Stimulated activated CD4-positive, alpha-beta T cell treated with anti-CD3 and anti-CD28 coated beads, TNF-alpha, amount 100 ng/mL, for 24 hours (primary cell): ENCODE results near the gene ZNF511.

Experiments used
- DNase-seq, 3 experiments: peaks; one replicate each; pipeline ENCODE4 v3.0.0-alpha.2; 2020; ENCODE audit warnings: low read depth in 3 of 3

Gene ZNF511

DNA sequence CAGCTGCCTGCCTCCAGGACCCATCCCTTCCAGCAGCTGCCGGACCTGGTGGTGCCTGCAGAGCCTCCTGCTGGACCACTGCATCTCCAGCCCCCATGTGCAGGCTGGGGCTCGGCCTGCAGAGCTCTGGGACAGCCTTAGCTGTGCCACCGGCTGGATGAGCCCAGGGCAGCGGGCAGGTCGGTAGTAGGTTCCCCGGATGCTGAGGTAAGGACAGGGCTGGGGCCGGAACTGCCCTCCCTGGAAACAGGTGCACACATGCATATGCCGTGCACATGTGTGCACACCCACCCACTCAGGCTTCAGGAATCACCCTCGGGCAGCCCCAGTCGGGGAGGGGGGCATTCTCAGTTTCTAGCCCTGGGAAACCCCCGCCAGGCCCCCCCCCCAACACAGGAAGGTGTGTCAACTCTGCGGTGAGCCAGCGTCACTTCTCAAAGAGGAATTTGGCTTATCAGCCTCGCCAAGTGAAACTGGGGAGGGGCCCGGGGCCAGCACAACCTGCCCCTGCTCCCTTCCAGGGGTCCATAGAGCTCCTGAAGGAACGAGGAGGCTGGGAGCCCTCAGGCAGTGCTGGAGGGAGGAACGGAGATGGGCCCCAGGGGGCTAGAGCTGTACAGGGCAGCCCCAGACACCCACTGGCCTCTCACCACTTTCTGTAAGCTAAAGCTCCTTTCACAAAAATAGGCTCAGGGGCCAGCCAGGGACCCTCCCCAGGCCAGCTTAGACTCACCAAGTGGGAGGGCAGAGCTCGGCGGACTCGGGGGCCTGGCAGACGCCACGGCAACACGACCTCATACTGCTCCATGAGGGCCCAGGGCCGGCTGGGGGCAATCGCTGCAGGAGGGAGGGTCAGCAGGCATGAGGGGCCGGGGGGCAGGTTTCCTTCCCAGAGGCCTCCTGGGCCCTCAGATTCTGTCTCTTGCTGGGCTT is 33.7 kb upstream of the ZNF511 start:
- DNase-seq, result peak; percentile 74 to 89 (median 76)

DNA sequence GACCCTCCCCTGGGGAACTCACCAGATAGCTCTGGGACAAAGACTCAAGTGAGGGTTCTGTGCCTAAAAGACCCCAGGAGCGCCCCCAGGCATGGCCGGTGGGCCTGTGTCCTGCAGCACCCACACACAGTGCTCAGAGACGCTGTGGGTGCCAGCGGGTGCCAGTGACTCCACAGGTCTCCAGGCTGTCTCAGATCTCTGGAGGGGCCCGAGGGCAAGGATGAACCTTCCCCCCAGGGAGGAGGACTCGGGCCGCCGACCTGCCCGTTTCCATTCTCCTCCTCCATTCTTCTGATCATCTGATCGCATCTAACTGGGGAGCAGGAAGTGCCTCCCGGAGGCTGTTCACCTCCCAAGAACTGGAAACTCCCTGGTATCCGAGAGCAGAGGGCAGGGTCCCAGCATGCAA is 33.0 kb upstream of the ZNF511 start:
- peak in 1 of 3 experiments; percentile 47 for DNase-seq

DNA sequence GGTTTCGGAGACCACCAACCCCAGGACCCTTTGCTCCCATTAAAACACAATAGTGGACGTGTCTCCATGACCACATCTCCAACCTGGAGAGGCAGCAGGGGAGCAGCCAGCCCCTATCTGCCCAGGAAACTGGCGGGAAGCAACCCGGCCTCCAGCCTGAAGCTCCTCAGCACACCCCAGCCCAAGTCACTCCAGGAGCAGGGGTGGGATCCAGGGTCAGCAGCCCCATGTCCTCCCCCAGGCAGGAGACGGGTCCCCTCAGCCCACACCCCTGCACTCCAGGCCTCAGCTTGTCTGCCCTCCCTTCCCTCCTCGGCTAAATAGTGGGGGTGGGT is 32.6 kb upstream of the ZNF511 start:
- no peak for DNase-seq

DNA sequence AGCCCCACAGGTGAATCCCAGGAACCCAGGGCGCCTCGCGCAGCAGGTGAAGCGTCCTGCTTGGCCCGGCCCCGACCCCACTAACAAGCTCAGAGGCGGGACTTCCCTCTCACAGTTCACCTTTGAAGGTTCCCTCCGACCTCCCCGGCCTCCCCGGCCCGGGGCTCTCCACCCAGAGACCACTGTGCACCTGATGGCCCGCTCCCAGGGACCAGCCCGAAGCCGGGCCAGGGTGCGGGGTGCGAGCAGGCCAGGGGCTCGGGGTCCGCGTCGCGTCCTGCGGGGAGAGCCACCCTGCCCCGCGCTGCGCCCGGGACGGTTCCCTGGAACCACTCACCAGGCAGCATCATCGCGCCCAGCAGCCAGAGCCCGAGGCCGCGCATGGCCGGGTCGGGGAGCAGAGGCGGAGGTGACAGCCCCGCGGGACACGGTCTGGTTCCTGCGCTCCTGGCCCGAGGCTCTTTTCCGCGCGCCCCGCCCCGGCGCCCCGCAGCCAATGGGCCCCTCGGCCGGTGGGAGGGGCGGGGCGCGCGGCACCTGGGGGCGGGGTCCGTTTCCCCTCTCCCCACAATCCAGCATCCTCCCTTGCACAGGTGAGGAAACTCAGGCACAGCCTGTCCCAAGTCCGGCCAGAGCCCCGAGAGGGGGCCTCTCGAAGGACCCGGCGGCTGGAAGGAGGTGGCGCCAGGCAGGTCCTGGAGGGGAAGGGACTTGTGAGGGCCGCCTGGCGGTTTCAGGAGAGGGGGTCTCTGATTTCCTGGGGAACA is 32.1 kb upstream of the ZNF511 start, which contains the start of gene ADAM8:
ADAM8 (minus strand) TSS at position 434 of the 767 bp plus-strand sequence; CDS start at position 383, 51 bp downstream.
- peak in 1 of 3 experiments; percentile 80 for DNase-seq

DNA sequence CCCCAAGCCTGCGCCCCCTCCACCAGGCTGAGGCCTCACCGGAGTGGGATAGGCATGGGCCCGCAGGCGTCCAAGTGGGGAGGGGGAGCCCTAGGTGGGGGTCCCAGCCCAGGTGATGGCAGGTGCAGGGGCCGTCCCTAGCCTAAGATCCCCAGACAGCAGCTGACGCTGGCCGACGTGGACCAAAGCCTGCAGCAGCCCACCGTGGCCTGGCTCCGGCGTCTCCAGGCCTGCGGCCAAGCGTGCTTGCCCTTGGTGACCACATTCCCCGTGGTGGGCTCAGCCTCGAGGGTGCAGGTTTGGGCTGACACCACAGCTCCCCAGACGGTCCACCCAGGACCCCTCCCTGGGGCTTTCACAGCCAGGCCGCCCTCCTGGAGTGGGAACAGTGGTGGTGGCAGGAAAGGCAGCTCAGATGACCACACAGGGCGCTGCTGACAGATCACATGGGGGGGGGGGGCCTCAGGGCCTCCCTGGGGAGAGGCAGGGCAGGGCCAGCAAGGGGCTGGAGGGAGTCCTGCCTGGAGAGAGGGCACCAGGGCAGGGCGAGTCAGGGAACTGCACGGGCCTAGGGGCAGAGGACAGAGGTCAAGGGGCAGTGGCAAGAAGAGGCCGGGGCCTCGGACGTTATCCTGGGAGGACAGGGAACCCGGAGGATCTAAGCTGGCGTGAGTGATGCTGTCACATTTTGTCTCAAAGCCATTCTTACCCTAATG is 31.3 kb upstream of the ZNF511 start:
- no peak for DNase-seq

DNA sequence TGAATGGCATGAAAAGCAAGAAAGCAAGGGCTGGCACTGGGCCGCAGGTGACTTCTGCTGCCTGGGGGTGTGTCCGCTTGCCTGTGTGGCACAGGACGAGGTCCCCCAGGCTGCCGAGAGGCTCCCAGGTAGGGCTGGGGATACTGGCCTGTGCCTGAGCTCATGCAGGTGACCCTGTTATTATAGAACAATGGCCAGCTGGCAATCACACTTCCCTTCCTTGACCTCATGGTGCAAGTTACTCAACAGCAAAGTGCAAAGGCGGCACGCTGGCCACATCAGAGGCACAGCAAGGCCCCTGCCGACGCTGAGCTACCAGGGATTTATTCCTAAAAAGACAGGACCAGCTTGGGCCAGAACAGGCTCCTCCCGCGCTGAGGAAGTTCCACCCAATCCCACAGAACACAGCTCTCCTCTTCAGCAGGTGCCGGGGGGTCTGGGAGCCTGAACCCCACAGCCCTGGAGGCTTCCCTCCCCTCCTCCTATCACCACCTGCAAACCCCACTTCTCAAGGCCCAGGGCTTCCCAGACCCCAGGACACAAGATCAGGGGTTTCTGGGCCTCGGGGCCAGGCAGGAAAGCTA is 30.6 kb upstream of the ZNF511 start:
- DNase-seq, result no peak

DNA sequence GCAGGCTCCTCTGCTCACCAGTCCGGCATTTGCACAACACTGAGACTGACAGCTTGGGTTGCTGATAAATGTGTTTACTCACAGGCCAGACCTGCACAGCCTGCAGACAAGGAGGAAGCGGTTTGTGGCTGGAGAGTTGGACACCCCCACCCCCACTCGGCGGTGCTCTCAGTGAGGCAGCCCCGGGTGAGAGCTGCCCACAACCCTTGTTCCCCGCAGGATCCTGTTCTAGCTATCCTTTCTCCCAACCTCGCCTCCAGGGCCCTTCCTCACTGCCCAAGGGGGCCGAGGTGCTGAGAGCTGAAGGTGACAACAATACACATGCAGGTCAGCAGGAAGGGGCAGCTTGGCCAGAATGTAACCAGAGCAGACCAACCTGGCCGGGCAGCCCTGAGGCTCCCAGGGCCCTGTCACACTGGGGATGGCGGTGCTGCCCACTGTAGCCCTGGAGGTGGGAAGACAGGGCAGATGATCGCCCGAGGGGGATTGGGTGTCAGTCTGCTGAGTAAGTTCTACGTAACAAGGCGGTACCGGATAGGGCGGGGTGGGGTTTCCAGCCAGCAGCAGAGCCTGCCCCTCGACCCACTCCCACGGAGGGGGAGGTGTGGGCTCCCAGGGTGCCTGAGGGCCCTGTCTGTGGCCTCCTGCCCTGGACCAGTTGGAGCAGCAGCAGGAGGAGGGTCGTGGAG is 30.0 kb upstream of the ZNF511 start:
- peak in 1 of 3 experiments; percentile 50 for DNase-seq

DNA sequence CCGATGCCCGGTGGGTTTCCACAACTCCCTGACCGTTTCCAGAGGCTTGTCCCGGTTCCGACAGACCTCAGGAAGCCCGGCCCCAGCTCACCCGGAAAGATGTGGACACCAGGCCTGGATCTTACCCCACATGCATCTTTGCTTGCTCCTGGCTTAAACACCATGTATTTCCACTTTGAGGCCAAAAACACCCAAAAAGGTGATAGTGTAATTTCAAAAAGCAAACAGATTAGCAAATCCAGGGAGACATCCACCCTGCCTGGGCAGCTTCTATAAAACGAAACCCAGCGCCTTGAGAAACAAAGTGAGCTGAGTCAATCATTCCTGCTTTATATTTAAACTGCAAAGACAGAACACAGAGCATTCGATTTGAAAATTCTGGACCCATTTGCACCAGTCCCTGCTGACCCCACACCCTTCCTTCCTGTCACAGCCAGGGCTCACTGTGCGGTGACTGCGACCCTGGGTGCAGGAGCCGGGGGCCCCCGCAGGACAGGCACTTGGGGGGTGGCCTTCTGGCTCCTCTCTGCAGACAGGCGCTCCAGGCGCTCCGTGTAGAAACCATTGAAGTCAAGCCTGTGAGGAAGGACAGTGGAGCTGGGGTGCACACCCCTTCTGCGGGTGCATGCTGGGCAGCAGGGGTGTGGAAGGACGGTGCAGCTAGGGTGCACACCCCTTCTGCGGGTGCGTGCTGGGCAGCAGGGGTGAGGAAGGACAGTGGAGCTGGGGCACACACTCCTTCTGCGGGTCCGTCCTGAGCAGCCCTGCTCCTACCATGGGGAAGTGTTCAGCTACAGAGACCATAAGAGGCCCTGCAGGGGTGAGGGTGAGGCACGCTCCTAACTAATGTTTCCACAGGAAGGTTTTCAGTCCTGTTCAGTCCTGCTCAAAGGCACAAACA is 29.1 kb upstream of the ZNF511 start:
- no peak for DNase-seq

DNA sequence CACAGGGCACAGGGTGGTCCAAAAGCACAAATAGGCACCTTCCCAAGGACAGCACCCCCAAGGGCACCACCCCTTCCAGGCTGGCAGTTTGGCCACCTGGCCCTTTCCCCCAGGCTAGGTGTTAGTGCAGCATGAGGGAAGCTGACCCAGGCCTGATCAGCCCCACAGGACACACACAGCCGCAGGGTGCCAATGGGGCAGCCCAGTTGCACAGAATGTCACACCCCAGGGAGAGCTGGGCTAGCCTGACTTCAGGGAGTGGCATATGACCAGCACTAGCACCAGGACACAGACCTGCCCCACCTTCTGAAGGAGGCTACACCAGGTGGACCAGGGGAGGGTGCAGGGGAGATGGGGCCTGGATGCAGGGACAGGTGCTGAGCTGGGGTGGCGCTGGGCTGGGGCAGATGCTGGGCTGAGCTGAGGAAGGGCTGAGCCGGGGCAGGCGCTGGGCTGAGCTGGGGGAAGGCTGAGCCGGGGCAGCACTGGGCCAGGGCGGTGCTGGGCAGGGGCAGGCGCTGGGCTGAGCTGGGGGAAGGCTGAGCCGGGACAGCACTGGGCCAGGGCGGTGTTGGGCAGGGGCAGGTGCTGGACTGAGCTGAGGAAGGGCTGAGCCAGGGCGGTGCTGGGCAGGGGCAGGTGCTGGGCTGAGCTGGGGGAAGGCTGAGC is 28.2 kb upstream of the ZNF511 start:
- no peak for DNase-seq

DNA sequence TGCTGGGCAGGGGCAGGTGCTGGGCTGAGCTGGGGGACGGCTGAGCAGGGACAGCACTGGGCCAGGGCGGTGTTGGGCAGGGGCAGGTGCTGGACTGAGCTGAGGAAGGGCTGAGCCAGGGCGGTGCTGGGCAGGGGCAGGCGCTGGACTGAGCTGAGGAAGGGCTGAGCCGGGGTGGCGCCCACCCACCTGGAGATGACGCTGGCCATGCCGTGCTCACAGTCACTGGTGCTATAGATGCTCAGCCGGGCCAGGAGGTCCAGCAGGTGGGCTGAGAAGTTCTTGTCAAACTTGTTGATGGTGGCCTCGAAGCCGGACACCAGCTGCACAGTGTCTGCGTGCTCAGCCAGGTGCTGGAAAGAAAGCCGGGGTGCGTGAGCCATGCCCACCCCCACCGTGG is 27.6 kb upstream of the ZNF511 start:
- no peak for DNase-seq

DNA sequence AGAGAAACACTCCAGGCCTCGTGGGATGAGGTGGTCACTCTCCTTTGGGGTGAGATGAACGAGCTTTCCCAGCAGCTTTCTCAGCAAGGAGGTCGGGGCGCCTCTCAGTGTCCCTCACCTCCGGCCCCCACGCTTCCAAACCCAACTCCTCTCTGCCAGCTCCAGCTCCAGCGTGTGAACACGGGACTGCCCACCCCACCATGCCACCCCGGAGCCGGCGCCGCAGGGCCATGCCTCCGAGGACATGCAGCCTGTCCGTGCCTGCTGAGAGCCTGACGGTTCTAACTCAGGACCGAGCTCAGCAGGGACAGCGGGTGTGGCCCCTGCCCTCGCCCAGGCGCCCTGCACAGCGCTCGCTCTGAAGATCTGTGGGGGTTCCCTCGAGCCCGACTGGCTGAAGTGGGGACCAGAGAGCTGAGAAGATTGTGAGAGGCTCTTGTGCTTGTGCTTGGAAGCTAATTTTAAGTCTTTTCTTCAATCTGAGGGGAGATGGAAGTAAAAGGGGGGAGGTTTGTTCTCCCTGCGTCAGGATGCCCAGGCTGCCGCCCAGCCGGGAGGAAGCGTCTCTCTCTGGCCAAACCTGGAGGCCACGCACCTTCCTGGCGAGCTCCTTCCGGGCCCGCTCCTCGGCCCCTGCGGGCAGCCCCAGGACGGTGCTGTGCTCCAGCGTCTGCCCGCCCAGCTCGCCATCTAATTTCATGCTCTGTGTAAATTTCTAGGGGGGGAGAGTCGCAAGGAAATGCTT is 26.9 kb upstream of the ZNF511 start:
- no peak for DNase-seq

DNA sequence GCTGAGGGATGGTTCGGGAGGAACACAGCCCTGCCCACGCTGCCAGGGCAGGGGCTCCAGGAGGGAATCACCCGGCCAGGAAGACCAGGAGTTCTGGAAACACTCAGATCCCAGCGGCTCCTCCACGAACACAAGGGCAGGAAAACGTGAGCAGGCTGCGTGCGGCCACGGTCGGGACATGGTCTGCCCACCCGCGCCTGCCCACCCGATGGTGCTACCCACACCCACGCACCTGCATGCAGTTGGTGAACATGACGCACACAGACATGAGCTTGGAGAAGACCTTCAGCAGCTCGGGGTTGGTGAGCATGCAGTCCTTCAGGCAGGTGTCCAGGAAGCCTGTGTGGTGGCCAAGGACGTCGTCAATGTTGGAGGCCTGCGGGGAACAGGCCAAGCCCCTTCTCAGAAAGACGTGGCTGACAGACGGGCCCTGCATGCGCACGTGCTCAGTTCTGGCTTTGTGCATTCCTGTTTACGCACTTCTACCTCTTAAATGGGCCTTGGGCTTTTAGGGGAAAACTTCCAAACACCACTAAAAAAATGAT is 25.8 kb upstream of the ZNF511 start:
- no peak for DNase-seq

DNA sequence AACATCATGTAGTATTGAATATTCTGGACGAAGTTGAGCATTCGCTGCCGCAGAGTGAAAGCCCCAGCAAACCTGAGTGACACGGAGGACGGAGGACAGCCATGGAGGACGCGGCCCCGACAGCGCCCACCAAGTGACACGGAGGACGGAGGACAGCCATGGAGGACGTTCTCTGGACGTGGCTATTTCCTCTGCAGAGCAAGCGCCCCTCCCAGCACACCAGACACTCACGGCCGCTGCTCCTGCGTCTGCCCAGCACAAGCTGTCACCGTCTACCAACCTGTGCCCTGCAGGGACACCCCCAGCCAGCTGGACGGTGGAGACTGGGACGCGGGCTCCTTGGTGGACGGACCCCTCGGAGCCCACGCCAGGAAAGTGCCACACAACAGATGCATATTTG is 24.8 kb upstream of the ZNF511 start:
- DNase-seq, result no peak

DNA sequence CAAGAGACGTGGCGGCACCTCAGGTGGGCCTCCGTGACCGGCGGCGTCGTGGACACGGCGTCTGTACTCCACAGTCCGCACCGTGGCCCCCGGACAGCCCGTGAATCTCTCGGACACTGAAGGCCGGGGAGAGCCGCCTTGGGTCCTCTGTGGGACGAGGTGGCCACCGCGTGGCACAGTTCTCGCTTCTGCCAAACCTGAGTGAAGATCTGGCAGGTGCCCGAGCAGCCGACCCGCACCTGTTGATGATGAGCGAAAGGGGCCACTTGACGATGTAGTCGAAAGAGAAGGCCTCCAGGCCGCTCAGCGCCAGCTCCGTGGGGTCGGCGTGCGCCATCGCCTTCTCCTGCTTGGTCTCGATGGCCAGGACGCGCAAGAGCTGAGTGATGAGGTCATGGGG is 23.5 kb upstream of the ZNF511 start:
- no peak for DNase-seq

DNA sequence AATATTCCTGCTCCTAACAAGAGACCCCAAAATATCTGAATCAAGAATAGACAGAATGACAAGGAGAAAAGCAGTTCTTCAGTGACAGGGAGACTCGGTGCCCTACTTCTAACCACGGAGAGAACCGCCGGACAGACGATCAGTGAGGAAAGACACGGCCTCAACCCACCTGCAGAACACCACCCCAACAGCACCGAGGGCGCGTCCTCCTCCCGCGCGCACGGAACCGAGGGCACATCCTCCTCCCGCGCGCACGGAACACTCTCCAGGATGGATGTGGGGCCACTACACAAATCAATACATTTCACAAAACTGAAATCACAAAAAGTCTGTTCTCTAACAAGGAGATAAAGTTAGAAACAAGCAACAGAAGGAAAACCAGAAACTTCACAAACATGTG is 22.3 kb upstream of the ZNF511 start:
- no peak for DNase-seq

DNA sequence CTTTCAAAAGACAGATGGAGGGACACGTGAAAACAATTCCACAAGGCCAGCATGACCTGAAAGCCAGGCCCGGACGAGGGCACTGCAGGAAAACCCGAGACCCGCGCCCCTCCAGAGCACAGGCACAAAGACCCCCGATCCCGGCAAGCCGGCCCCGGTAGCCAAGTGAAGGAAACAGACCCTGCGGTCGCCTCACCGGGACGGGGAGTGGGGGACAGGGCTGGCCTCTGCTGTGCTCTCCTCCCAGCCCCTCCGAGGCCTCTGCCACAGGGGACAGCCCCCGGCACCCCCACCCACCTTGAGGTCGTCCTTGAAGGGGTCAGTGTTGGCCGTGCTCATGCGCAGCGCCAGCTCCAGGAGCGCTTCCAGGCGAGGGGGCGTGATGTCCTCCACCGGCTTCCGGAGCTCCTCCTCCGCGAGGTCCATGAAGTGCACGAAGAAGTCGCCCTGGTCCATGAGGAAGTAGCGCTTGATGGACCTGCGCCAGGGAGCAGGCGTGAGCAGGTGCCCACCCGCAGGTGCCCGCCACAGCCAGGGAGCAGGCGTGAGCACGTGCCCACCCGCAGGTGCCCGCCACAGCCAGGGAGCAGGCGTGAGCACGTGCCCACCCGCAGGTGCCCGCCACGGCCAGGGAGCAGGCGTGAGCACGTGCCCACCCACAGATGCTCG is 20.7 kb upstream of the ZNF511 start:
- no peak for DNase-seq

DNA sequence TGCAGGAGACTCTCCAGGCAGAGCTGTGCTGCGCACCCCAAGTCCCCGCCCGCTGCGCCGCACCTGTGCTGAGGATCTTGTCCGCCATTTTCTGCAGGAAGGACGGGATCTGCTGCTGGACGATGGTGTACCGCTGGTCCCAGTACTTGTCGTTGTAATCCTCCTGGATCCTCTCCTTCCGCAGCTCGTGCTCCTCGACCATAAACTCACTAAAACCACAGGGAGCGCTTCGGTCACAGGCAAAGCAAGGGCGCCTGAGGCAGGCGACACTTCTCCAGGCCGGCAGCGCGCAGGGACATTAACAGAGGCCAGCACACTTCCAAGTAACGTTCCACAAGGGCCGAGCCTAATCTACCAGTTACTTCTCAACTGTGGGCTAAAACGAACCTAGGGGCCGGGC is 19.0 kb upstream of the ZNF511 start:
- DNase-seq, result no peak
